SK-N-SH treated with all-trans-retinoic acid at 6 μM for 48 hours (cell line): ENCODE data around the gene CSRNP3.

ENCODE experiments used
- CREB5 ChIP-seq: fragments of 250-450 bp; sonication (Bioruptor Pico); IDR thresholded peaks from 2 replicates; pipeline ENCODE4 v1.5.1; 2020; ENCODE audit warnings: low read depth, mild to moderate bottlenecking, moderate library complexity
- ISL1 ChIP-seq: fragments of 250-450 bp; sonication (Bioruptor Pico); IDR thresholded peaks from 2 replicates; pipeline ENCODE4 v2.1.2; 2022; ENCODE audit warnings: mild to moderate bottlenecking, moderate library complexity
- POU6F1 ChIP-seq: fragments of 250-450 bp; sonication (Bioruptor Pico); IDR thresholded peaks from 2 replicates; pipeline ENCODE4 v1.8.0; 2021; ENCODE audit warnings: low read depth, mild to moderate bottlenecking, moderate library complexity, borderline replicate concordance
- PPARA ChIP-seq: fragments of 250-450 bp; sonication (Bioruptor Pico); IDR thresholded peaks from 2 replicates; pipeline ENCODE4 v1.5.0; 2020; ENCODE audit warnings: mild to moderate bottlenecking, borderline replicate concordance
- RARB ChIP-seq: fragments of 250-450 bp; sonication (Bioruptor Pico); IDR thresholded peaks from 2 replicates; pipeline ENCODE4 v1.8.0; 2021; ENCODE audit warnings: mild to moderate bottlenecking, moderate library complexity
- ZFP30 ChIP-seq: fragments of 450-650 bp; formaldehyde crosslinking; IDR thresholded peaks from 2 replicates; pipeline ENCODE4 v1.5.0; 2022; ENCODE audit warnings: mild to moderate bottlenecking, moderate library complexity
- ZNF565 ChIP-seq: fragments of 450-650 bp; formaldehyde crosslinking; conservative IDR thresholded peaks from 2 replicates; pipeline ENCODE4 v1.5.0; 2020; ENCODE audit warnings: low read depth, mild to moderate bottlenecking, moderate library complexity
- TF ChIP-seq, protein P1 (sequence below): fragments of 250-450 bp; sonication (Bioruptor Pico); IDR thresholded peaks from 2 replicates; pipeline ENCODE4 v1.5.1; 2021; ENCODE audit warnings: mild to moderate bottlenecking, moderate library complexity

GRCh38 chr2:165698444-165698884 lies 229.0 kb downstream of the CSRNP3 start:
- TF ChIP-seq ZNF565 (CRISPR knock-in tag) (no peak), ZFP30 (no peak), CREB5 (CRISPR knock-in tag) (no peak), POU6F1 (no peak), ISL1 (no peak), PPARA (CRISPR knock-in tag) (no peak), RARB (CRISPR knock-in tag) (no peak)
- TF ChIP-seq, protein P1, sequence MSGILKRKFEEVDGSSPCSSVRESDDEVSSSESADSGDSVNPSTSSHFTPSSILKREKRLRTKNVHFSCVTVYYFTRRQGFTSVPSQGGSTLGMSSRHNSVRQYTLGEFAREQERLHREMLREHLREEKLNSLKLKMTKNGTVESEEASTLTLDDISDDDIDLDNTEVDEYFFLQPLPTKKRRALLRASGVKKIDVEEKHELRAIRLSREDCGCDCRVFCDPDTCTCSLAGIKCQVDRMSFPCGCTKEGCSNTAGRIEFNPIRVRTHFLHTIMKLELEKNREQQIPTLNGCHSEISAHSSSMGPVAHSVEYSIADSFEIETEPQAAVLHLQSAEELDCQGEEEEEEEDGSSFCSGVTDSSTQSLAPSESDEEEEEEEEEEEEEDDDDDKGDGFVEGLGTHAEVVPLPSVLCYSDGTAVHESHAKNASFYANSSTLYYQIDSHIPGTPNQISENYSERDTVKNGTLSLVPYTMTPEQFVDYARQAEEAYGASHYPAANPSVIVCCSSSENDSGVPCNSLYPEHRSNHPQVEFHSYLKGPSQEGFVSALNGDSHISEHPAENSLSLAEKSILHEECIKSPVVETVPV (CRISPR knock-in tag): no peak
